Measurements from ENCODE around the gene ELAPOR2. TPM values are rescaled to one million over a fixed set of nuclear protein-coding genes. Genes with fewer than 3 reads are reported as not detected.
A peak's percentile ranks its signal among the peaks of the same experiment; 100 is the strongest.

ELAPOR2 gene
- polyA plus RNA-seq, 1 of the 3 experiments (the other 2 are of a cell fraction), result 8.8 TPM

- Histone ChIP-seq H3K9me3 (no peaks in the 10 kb centered on the region), H3K27me3 (ENCODE audit: insufficient read depth) (no peaks in the 10 kb centered on the region), H3K4me3 (ENCODE audit: low read depth in 2 of 2, low read length in 1 of 2) (peak overlapping the region; percentile 81 to 90; a peak in 3 of 4 replicates), H3K9me2 (no peaks in the 10 kb centered on the region; the same call in 1 of the 2 replicates), H3K9ac (no peak overlapping the region), H3K79me2 (ENCODE audit: insufficient read depth) (no peaks in the 10 kb centered on the region), H3K4me2 (peak overlapping the region; percentile 65), H4K20me1 (ENCODE audit: insufficient read depth) (no peaks in the 10 kb centered on the region), H3F3A (replicated peaks; ENCODE audit: insufficient read depth) (peaks cover 12% of the 10 kb centered on the region), H3K27ac (ENCODE audit: low read depth in 2 of 2, low read length in 1 of 2) (peak overlapping the region in 1 of 2 experiments; percentile 87; a peak in 2 of 4 replicates), H2AFZ (ENCODE audit: low read depth) (peak overlapping the region; percentile 79; the same call in 1 of the 2 replicates), H3K4me1 (ENCODE audit: control insufficient read depth in 1 of 2, insufficient read depth in 2 of 2, low read depth in 1 of 2, low read length in 1 of 2) (peaks cover 0 to 14% of the 10 kb centered on the region in 2 experiments; a peak in 2 of 4 replicates), H3K36me3 (replicated peaks in 1 of 2; ENCODE audit: control insufficient read depth in 1 of 2, insufficient read depth in 2 of 2, low read length in 1 of 2) (peaks cover 0 to 4% of the 10 kb centered on the region in 2 experiments)
- ChIA-PET CTCF (interaction anchor here (0.6 to 4.4 kb wide), 33 partner anchors 10 to 176 kb away, joined by 3 to 45 read pairs (median 5); partner anchors contain the start of genes DMTF1 and TMEM243), POLR2A (interaction anchor here (1.2 to 2.9 kb wide), 3 partner anchors 20 to 92 kb away, joined by 4 to 18 read pairs (median 8); partner anchors contain the start of gene DMTF1)
- DNase-seq, result no peak
- no peak for TF ChIP-seq MAX (IDR thresholded peaks at IDR 0.05; ENCODE audit: low read depth)
- no peak for TF ChIP-seq FOSL2 (IDR thresholded peaks at IDR 0.05; ENCODE audit: borderline replicate concordance, low read depth)
- no peak for TF ChIP-seq GATA2 (CRISPR knock-in tag; IDR thresholded peaks at IDR 0.05)
- no peak for TF ChIP-seq TCF12 (IDR thresholded peaks at IDR 0.05)
- TF ChIP-seq IRF3 (IDR thresholded peaks at IDR 0.05; ENCODE audit: low read depth, low read length), result no peak
- TF ChIP-seq RCOR1 (IDR thresholded peaks at IDR 0.05; ENCODE audit: low read length), result no peak
- WGBS (ENCODE audit: low lambda C conversion rate), result 86% methylated on average over 2 of the region's 2 CpGs
Measured at GRCh38 chr7:87060288-87060537, 759 bp upstream of the ELAPOR2 start.

- Histone ChIP-seq H3K4me3 (ENCODE audit: low read depth in 2 of 2, low read length in 1 of 2) (peak overlapping the region; percentile 81 to 90), H3K27me3 (ENCODE audit: insufficient read depth) (no peaks in the 10 kb centered on the region), H3K4me2 (peak overlapping the region; percentile 95), H3K9me2 (no peaks in the 10 kb centered on the region; the same call in 1 of the 2 replicates), H3K27ac (ENCODE audit: low read depth in 2 of 2, low read length in 1 of 2) (peak overlapping the region in 1 of 2 experiments; percentile 68; a peak in 2 of 4 replicates), H3K79me2 (ENCODE audit: insufficient read depth) (no peaks in the 10 kb centered on the region), H3K9ac (peak overlapping the region; percentile 28; the same call in 1 of the 2 replicates), H3K4me1 (ENCODE audit: control insufficient read depth in 1 of 2, insufficient read depth in 2 of 2, low read depth in 1 of 2, low read length in 1 of 2) (peaks cover 0 to 14% of the 10 kb centered on the region in 2 experiments; a peak in 2 of 4 replicates), H3K36me3 (replicated peaks in 1 of 2; ENCODE audit: control insufficient read depth in 1 of 2, insufficient read depth in 2 of 2, low read length in 1 of 2) (peaks cover 0 to 4% of the 10 kb centered on the region in 2 experiments), H4K20me1 (ENCODE audit: insufficient read depth) (no peaks in the 10 kb centered on the region), H2AFZ (ENCODE audit: low read depth) (peak overlapping the region; percentile 92), H3K9me3 (no peaks in the 10 kb centered on the region), H3F3A (replicated peaks; ENCODE audit: insufficient read depth) (peaks cover 12% of the 10 kb centered on the region)
- ChIA-PET CTCF (interaction anchor here (0.6 to 4.4 kb wide), 38 partner anchors 11 to 177 kb away, joined by 3 to 45 read pairs (median 5); partner anchors contain the start of genes DMTF1 and TMEM243), POLR2A (interaction anchor here (1.2 to 2.9 kb wide), 3 partner anchors 19 to 93 kb away, joined by 4 to 18 read pairs (median 8); partner anchors contain the start of gene DMTF1)
- DNase-seq, result peak; percentile 68
- no peak for TF ChIP-seq PBX3 (IDR thresholded peaks at IDR 0.05)
- no peak for TF ChIP-seq USF2 (IDR thresholded peaks at IDR 0.05; ENCODE audit: borderline replicate concordance, low read depth, low read length)
- TF ChIP-seq YY1 (IDR thresholded peaks at IDR 0.05; ENCODE audit: low read depth), result no peak
- TF ChIP-seq NFIC (IDR thresholded peaks at IDR 0.05; ENCODE audit: borderline replicate concordance), result no peak
- peak; percentile 58; the same call in 1 of the 2 replicates for TF ChIP-seq MXI1 (IDR thresholded peaks at IDR 0.05; ENCODE audit: low read depth, low read length)
- no peak for TF ChIP-seq ELF1 (IDR thresholded peaks at IDR 0.05)
- TF ChIP-seq MAX (IDR thresholded peaks at IDR 0.05; ENCODE audit: low read depth), result 0 out of 2 replicates have a peak, but pooled peaks have one; percentile 5
- no peak for TF ChIP-seq TAF1 (IDR thresholded peaks at IDR 0.05; ENCODE audit: borderline replicate concordance, low read depth, low read length)
- TF ChIP-seq CHD2 (IDR thresholded peaks at IDR 0.05; ENCODE audit: low read length, partially characterized antibody), result no peak
- WGBS (ENCODE audit: low lambda C conversion rate), result 5% methylated on average over 20 of the region's 40 CpGs
Measured at GRCh38 chr7:87058744-87059524, 520 bp downstream of the ELAPOR2 start.

All from SK-N-SH (cell line).